ENCODE results near the gene ARHGAP26.

GRCh38 chr5:142748132-142748531, 22.0 kb upstream of the ARHGAP26 start:
- TF ChIP-seq CTCF (IDR thresholded peaks at IDR 0.05) (no peak), EP300 (IDR thresholded peaks at IDR 0.05; ENCODE audit: low read depth) (no peak), POLR2AphosphoS5 (IDR thresholded peaks at IDR 0.05) (no peak), POLR2A (IDR thresholded peaks at IDR 0.05) (no peak)
